Aorta (tissue), 5 donors: Measurements from ENCODE around the gene TAS2R41. TPM values are rescaled to one million over a fixed set of nuclear protein-coding genes. Genes with fewer than 3 reads are reported as not detected.
A peak's percentile ranks its signal among the peaks of the same experiment; 100 is the strongest.

Experiments used
- ATAC-seq: fragments of 200-7000 bp; cut with Tn5 transposase; one replicate; pipeline ENCODE4 v1.9.1; 2022; ENCODE audit warnings: moderate library complexity; ENCODE audit not compliant: low FRiP score
- DNase-seq, 2 donors: peaks; one replicate each; pipeline ENCODE4 v3.0.0-alpha.2; 2020
- H3K27ac ChIP-seq, 2 donors: one replicate each; pipeline ENCODE4 v1.5.1; 2013; ENCODE audit warnings: low read length in 2 of 2, mild to moderate bottlenecking in 2 of 2, moderate library complexity in 2 of 2, control low read depth in 1 of 2, inconsistent platforms in 1 of 2, low read depth in 1 of 2
- H3K27me3 ChIP-seq, 2 donors: one replicate each; pipeline ENCODE4 v1.6.1; 2013; ENCODE audit warnings: control low read depth in 1 of 2, low read length in 1 of 2, mild to moderate bottlenecking in 1 of 2, moderate library complexity in 1 of 2; ENCODE audit not compliant: insufficient read depth in 2 of 2, control insufficient read depth in 1 of 2
- H3K36me3 ChIP-seq, 2 donors: one replicate each; pipeline ENCODE4 v1.6.1; 2013; ENCODE audit warnings: control low read depth in 1 of 2, low read length in 1 of 2, mild to moderate bottlenecking in 1 of 2; ENCODE audit not compliant: insufficient read depth in 2 of 2, control insufficient read depth in 1 of 2
- H3K4me1 ChIP-seq, 2 donors: one replicate each; pipeline ENCODE4 v1.6.1; 2013; ENCODE audit warnings: low read length in 2 of 2, control low read depth in 1 of 2, mild to moderate bottlenecking in 1 of 2, moderate library complexity in 1 of 2; ENCODE audit not compliant: insufficient read depth in 2 of 2, control insufficient read depth in 1 of 2
- H3K4me3 ChIP-seq, 2 donors: one replicate each; pipeline ENCODE4 v1.5.1; 2013; ENCODE audit warnings: low read length in 2 of 2, control low read depth in 1 of 2, mild to moderate bottlenecking in 1 of 2
- H3K9me3 ChIP-seq: one replicate; pipeline ENCODE4 v1.6.1; 2013; ENCODE audit warnings: mild to moderate bottlenecking, low read length; ENCODE audit not compliant: control insufficient read depth
- WGBS, 2 donors: extraction: QIAGEN DNeasy Blood & Tissue Kit; methylation state at CpG; one replicate each; pipeline ENCODE4 v1.1.7; 2013; 5-methylcytosine and 5-hydroxymethylcytosine counted together
- intact Hi-C, 2 donors: fragments of 100-400 bp; cut with DNase I; formaldehyde crosslinking; loops; one replicate each; pipeline versions ENCODE4 v1.14.2 to v1.15.0; 2022
- polyA plus RNA-seq, 2 donors: library from polyadenylated mRNA; stranded (reverse); fragments of 200-250 nt; gene quantifications; one replicate each; pipeline ENCODE4 v1.2.3, GENCODE V29; 2013
- total RNA-seq, 2 donors: library from RNA; stranded (reverse); fragmentation: NEBNext Ultra II Directional; extraction: Animal tissue kit (Norgen Biotek cat#: 25700); gene quantifications; one replicate each; pipeline ENCODE4 v1.2.1, GENCODE V29; 2021
- donor health status: healthy with polysubstance abuse.
- donor health status: Bipolar disorder and iron deficiency.
- donor health status: DM: no; HTN: no; CAD: no.
- donor health status: DM: no; HTN: no; CAD: no.
- donor health status: DM: yes; HTN: yes; CAD: no.

The TAS2R41 gene
- total and polyA plus RNA-seq, 4 donors, result 0.69 to 1.0 TPM; not detected in 2

- H3K36me3 ChIP-seq, result no peaks in the 10 kb centered on the region
- no peak for DNase-seq
- H3K9me3 ChIP-seq, result no peaks in the 10 kb centered on the region
- H3K4me3 ChIP-seq, result no peak overlapping the region
- no peaks in the 10 kb centered on the region for H3K27me3 ChIP-seq
- no peaks in the 10 kb centered on the region for H3K4me1 ChIP-seq
- H3K27ac ChIP-seq, result no peak overlapping the region
- WGBS, 2 donors, result 90 to 92% methylated on average over 2 of the region's 2 CpGs
- intact Hi-C loops, result no loop called here
- no peak for ATAC-seq
Measured at GRCh38 chr7:143452495-143452894, 25.2 kb upstream of the TAS2R41 start.

GRCh38 chr7:143454091-143454680 lies 23.5 kb upstream of the TAS2R41 start:
- H3K9me3 ChIP-seq, result no peaks in the 10 kb centered on the region
- H3K4me3 ChIP-seq, result no peak overlapping the region
- WGBS, 2 donors, result 74 to 79% methylated on average over 1 of the region's 1 CpG
- intact Hi-C loops, result no loop called here
- ATAC-seq (peak; percentile 38), DNase-seq (no peak)
- H3K36me3 ChIP-seq, result no peaks in the 10 kb centered on the region
- H3K4me1 ChIP-seq, result no peaks in the 10 kb centered on the region
- H3K27me3 ChIP-seq, result no peaks in the 10 kb centered on the region
- no peak overlapping the region for H3K27ac ChIP-seq

GRCh38 chr7:143455491-143455890 lies 22.2 kb upstream of the TAS2R41 start:
- H3K27ac ChIP-seq, result no peak overlapping the region
- ATAC-seq, result no peak
- WGBS, 2 donors, result 85 to 86% methylated on average over 2 of the region's 2 CpGs
- H3K4me3 ChIP-seq, result no peak overlapping the region
- no peaks in the 10 kb centered on the region for H3K9me3 ChIP-seq
- no peak for DNase-seq
- intact Hi-C loops, result no loop called here
- H3K36me3 ChIP-seq, result no peaks in the 10 kb centered on the region
- no peaks in the 10 kb centered on the region for H3K27me3 ChIP-seq
- H3K4me1 ChIP-seq, result no peaks in the 10 kb centered on the region

- no peaks in the 10 kb centered on the region for H3K36me3 ChIP-seq
- no peak overlapping the region for H3K27ac ChIP-seq
- no peaks in the 10 kb centered on the region for H3K4me1 ChIP-seq
- 85 to 90% methylated on average over 4 of the region's 4 CpGs for WGBS, 2 donors
- H3K4me3 ChIP-seq, result no peak overlapping the region
- no peak for DNase-seq
- intact Hi-C loops, result no loop called here
- H3K9me3 ChIP-seq, result no peaks in the 10 kb centered on the region
- no peaks in the 10 kb centered on the region for H3K27me3 ChIP-seq
- no peak for ATAC-seq
Measured at GRCh38 chr7:143455942-143456341, 21.7 kb upstream of the TAS2R41 start.

- no peak for ATAC-seq
- no peak overlapping the region for H3K4me3 ChIP-seq
- no peak for DNase-seq
- no peaks in the 10 kb centered on the region for H3K27me3 ChIP-seq
- no peaks in the 10 kb centered on the region for H3K9me3 ChIP-seq
- no peaks in the 10 kb centered on the region for H3K36me3 ChIP-seq
- intact Hi-C loops, result no loop called here
- no peaks in the 10 kb centered on the region for H3K4me1 ChIP-seq
- WGBS, 2 donors, result 72 to 73% methylated on average over 4 of the region's 4 CpGs
- no peak overlapping the region for H3K27ac ChIP-seq
Measured at GRCh38 chr7:143456992-143457793, 20.5 kb upstream of the TAS2R41 start.

DNA sequence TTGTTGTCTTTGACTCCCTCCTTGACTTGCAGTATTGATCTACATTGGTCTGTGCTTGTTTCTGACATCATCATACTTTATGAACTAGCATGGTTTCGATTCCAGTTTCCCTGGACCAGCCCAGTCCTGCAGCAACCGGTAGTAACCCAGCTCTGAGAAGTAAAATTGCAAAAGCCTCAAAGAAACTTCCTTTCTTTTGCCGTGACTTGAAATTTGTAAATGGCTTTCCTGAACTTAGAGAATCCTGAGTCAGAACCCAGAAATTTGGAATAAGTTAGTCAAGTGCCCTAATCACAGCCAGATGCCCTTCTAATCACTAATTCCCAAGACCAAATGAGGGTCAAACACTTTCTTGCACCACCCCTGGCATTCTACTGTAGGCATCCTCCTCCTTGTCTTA lies 19.4 kb upstream of the TAS2R41 start:
- Histone ChIP-seq H3K27me3 (no peaks in the 10 kb centered on the region), H3K27ac (no peak overlapping the region), H3K4me1 (no peaks in the 10 kb centered on the region), H3K4me3 (no peak overlapping the region), H3K36me3 (no peaks in the 10 kb centered on the region), H3K9me3 (no peaks in the 10 kb centered on the region)
- 82 to 87% methylated on average over 3 of the region's 3 CpGs for WGBS, 2 donors
- no peak for ATAC-seq
- DNase-seq, result no peak
- intact Hi-C loops, result no loop called here

- DNase-seq (no peak), ATAC-seq (no peak)
- H3K4me1 ChIP-seq, result no peaks in the 10 kb centered on the region
- intact Hi-C loops, result no loop called here
- no peaks in the 10 kb centered on the region for H3K27me3 ChIP-seq
- H3K36me3 ChIP-seq, result no peaks in the 10 kb centered on the region
- H3K4me3 ChIP-seq, result no peak overlapping the region
- H3K27ac ChIP-seq, result no peak overlapping the region
- H3K9me3 ChIP-seq, result no peaks in the 10 kb centered on the region
- WGBS, 2 donors, result 75 to 78% methylated on average over 3 of the region's 3 CpGs
Measured at GRCh38 chr7:143458681-143459080, 19.0 kb upstream of the TAS2R41 start.

GRCh38 chr7:143459359-143459758 lies 18.3 kb upstream of the TAS2R41 start:
- intact Hi-C loops, result no loop called here
- DNase-seq (no peak), ATAC-seq (no peak)
- 91 to 94% methylated on average over 1 of the region's 1 CpG for WGBS, 2 donors
- no peaks in the 10 kb centered on the region for H3K36me3 ChIP-seq
- no peaks in the 10 kb centered on the region for H3K4me1 ChIP-seq
- H3K4me3 ChIP-seq, result no peak overlapping the region
- no peaks in the 10 kb centered on the region for H3K27me3 ChIP-seq
- H3K9me3 ChIP-seq, result no peaks in the 10 kb centered on the region
- H3K27ac ChIP-seq, result no peak overlapping the region
